Memory B cell (primary cell): ENCODE measurements around the gene CARHSP1.
"Not testable (repeated sequence)": the region's sequence is repeated elsewhere in the genome, so short reads cannot be mapped to it uniquely, and the experiment has no call there.

Source experiments
- ATAC-seq: fragments of 150-1000 bp; cut with Tn5 transposase; 2 replicates; pipeline ENCODE4 v1.10.0; 2021; ENCODE audit warnings: low read depth, mild to moderate bottlenecking, moderate library complexity
- DNase-seq, 2 donors: peaks; one replicate each; pipeline ENCODE4 v3.0.0; 2022; ENCODE audit warnings: low spot score in 2 of 2
- H3K27ac Mint-ChIP-seq: one replicate; pipeline ENCODE4 v1.8.0; 2022; ENCODE audit warnings: mild to moderate bottlenecking, moderate library complexity, mixed read lengths
- H3K27me3 Mint-ChIP-seq: one replicate; pipeline ENCODE4 v1.8.0; 2022; ENCODE audit warnings: mixed read lengths
- H3K36me3 Mint-ChIP-seq: one replicate; pipeline ENCODE4 v1.8.0; 2022; ENCODE audit warnings: mild to moderate bottlenecking, mixed read lengths
- H3K4me1 Mint-ChIP-seq: one replicate; pipeline ENCODE4 v1.8.0; 2022; ENCODE audit warnings: mixed read lengths
- H3K4me3 Mint-ChIP-seq: one replicate; pipeline ENCODE4 v1.8.0; 2022; ENCODE audit warnings: mild to moderate bottlenecking, moderate library complexity, mixed read lengths
- H3K9me3 Mint-ChIP-seq: one replicate; pipeline ENCODE4 v1.8.0; 2022; ENCODE audit warnings: mixed read lengths

Gene CARHSP1

DNA sequence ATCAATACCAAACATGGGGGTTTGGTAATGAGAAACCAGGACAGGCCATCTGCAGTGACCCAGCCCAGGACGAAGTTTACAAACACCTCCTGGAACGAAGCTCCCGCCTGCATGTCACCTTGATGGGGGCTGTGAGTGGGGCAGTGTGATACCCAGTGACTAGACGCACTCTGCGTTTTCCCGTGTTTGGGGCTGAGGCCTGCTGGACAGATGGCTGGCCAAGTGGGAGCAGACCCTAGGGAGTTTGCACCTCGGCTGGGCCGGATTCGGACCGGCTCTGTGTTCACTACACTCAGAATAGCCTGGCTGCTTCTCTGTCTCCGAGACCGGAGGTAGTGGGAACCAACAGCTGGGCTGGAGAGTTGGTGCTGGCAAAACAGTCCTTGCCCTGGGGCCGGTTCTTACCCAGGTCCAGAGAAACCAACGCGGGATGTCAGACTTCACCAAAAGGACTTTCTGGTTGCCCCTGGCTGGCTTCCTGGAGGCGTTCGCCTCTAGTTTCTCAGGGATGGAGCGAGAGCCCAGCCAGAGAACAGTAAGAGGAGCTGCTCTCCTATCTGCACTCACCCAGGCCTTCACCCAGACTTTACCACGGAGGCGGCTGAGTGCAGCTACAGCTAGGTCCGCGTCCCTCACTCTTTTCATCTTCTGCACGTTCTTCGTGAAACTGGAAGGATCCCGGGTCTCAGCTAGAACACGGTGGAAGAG, 20.4 kb downstream of the CARHSP1 start:
- Mint-ChIP-seq H3K4me1 (peaks cover 19% of the 10 kb centered on the region), H3K9me3 (no peaks in the 10 kb centered on the region), H3K27me3 (no peaks in the 10 kb centered on the region), H3K27ac (no peak overlapping the region), H3K4me3 (no peak overlapping the region), H3K36me3 (peaks cover 17% of the 10 kb centered on the region)
- no peak for ATAC-seq
- no peak for DNase-seq

DNA sequence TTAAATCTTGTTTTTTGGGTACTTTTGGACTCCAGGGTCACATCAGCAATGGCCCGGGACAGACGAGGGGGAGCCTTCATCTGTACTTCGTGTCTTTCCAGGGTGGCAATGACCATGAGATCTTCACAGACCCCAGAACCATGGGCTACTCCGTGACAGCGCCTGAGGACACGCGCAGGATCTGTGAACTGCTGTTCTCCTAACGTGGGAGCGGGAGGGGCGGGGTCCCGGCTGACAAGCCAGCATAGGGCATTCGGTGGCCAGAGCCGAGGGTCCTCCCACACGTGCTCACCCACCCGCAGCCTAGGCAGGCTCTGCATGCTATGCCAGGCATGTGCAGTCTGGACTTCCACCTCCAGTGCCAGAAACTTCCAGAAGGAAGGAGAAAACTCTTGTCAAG, 21.2 kb downstream of the CARHSP1 start:
- no peak overlapping the region for H3K4me3 Mint-ChIP-seq
- peaks cover 15% of the 10 kb centered on the region for H3K36me3 Mint-ChIP-seq
- ATAC-seq (no peak), DNase-seq (no peak)
- no peak overlapping the region for H3K27ac Mint-ChIP-seq
- peaks cover 19% of the 10 kb centered on the region for H3K4me1 Mint-ChIP-seq
- H3K27me3 Mint-ChIP-seq = no peaks in the 10 kb centered on the region
- no peaks in the 10 kb centered on the region for H3K9me3 Mint-ChIP-seq

DNA sequence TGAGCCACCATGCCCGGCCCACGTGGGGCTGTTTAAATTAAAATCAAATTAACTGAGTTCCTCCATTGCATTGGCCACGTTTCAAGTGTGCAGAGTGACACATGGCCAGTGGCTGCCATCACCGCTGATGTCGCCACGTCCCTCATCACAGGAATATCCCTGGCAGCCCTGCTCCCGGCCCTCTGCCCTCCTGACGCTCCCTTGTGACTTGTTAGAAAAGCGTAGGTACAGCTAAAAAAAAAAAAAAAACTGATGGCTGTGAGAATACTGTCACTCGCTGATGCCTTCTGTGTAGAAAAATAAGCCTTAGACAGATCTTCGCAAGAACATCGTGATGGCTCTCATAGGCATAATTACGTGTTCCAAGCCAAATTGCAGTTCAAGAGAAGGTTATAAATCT, 21.7 kb downstream of the CARHSP1 start:
- no peak overlapping the region for H3K4me3 Mint-ChIP-seq
- peaks cover 22% of the 10 kb centered on the region for H3K4me1 Mint-ChIP-seq
- H3K27ac Mint-ChIP-seq = no peak overlapping the region
- H3K36me3 Mint-ChIP-seq = peaks cover 15% of the 10 kb centered on the region
- DNase-seq (no peak), ATAC-seq (no peak)
- H3K9me3 Mint-ChIP-seq = no peaks in the 10 kb centered on the region
- H3K27me3 Mint-ChIP-seq = no peaks in the 10 kb centered on the region

DNA sequence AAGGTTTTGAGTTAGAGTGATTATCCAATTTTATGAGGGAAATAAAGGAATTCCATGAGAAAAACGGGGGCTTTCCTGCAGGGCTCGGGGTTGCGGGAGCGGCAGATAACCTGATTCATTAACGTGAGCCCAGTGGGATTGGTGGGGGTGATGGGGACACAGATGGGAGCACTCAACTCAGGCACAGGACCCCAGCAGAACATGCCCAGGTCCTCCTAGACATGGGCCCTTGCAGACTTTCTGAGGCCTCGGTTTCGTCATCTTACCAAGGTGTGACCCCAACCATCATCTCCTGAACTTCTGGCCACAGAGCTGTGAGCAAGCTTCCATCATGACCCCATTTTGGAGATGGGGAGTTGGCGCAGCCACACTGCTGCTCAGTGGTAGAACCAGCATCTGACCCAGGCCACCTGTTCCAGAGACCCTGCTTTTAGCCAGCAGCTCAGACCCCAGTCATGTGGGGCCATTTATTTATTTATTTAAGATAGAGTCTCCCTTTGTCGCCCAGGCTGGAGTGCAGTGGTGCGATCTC, 22.3 kb downstream of the CARHSP1 start:
- Mint-ChIP-seq H3K4me3 (no peak overlapping the region), H3K9me3 (no peaks in the 10 kb centered on the region), H3K27ac (no peak overlapping the region), H3K36me3 (peaks cover 15% of the 10 kb centered on the region), H3K27me3 (no peaks in the 10 kb centered on the region), H3K4me1 (peaks cover 22% of the 10 kb centered on the region)
- ATAC-seq = no peak
- no peak for DNase-seq

DNA sequence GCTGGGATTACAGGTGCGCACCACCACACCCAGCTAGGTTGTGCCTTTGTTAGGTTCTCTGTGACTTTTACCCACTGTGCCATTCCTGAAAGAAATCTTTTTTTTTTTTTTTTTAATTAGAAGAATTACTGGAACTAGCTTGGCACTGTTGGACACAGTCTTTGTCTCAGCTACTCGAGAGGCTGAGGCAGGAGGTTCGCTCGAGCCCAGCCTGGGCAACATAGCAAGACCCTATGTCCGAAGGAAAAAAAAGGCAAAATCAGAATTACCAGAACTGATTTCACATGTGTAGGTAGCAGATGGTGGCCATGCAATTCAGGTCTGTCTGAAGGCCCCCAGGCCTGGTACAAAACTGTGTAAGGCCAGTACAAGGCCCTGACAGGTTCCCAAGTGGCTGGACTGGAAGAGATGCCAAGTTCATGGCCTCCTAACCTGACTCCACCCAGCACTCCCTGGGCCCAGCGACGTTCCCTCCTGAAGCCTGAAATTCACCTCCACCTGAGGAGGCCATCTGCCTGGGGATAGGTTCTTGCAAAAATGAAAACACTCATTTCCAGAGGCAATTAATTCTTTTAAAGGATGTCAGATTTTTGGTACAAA, 23.0 kb downstream of the CARHSP1 start:
- Mint-ChIP-seq H3K27me3 (no peaks in the 10 kb centered on the region), H3K4me3 (no peak overlapping the region), H3K27ac (no peak overlapping the region), H3K4me1 (peaks cover 22% of the 10 kb centered on the region), H3K36me3 (peaks cover 15% of the 10 kb centered on the region), H3K9me3 (no peaks in the 10 kb centered on the region)
- ATAC-seq (no peak), DNase-seq (no peak)

DNA sequence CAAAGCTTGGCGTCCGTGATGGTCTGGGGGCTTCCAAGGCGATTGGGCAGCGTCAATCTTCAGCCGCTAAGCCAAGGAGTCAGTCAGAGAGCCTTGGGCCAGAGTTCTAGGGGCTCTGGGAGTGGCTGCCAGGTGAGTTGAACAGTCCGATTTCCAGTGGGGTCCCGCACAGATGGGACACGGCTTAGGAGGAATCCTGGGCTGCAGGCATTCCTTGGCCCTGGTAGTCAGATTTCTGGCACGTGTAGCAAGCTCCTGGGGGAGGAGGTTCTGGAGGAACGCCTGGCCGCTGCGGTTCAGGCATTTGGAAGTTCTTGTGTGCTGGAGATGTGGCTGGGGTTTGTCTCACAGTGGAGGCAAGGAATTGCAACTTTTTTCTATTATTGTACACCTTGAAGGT, 25.5 kb downstream of the CARHSP1 start:
- H3K36me3 Mint-ChIP-seq, ATAC-seq, H3K27ac Mint-ChIP-seq, H3K27me3 Mint-ChIP-seq, H3K4me1 Mint-ChIP-seq, H3K9me3 Mint-ChIP-seq, DNase-seq, H3K4me3 Mint-ChIP-seq: not testable (repeated sequence)

DNA sequence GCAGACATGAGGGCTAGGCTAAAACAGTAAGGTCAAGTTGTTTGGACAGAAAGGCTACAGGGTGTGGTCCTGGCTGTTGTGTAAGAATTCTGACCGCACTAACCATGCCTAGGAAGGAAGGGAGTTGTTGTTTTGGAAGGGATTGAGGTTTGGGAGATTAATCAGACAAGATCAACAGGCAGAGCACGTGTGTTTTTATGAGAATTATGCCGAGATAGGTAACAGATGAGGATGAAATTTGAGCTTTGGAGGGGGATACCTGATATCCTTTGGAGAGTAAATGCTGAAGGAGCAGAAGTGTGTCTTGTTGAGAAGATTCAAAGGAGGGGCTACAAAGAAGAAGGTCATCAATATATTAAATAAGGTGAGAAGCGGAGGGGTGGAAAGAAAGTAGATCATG, 26.8 kb downstream of the CARHSP1 start:
- not testable (repeated sequence) for H3K4me3 Mint-ChIP-seq, H3K9me3 Mint-ChIP-seq, H3K27me3 Mint-ChIP-seq, H3K36me3 Mint-ChIP-seq, ATAC-seq, DNase-seq, H3K4me1 Mint-ChIP-seq
- peak overlapping the region; percentile 21 for H3K27ac Mint-ChIP-seq

DNA sequence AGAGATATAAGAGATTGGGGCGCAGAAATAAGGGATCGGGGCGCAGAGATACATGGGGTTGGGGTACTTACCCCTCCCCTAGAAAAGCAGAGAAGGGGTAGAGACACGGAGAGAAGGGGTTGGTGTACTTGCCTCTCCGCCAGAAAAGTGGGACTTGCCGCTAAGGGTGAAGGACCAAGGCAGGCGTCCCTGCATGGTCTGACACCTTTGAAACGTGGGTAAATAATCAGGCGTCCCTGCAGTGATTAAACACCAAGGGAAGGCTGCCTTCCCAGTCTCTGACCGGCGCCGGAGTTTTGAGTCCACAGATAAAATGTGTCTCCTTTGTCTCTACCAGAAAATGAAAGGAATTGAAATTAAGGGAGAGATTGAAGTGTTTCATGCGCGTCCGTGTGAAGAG, 31.2 kb downstream of the CARHSP1 start:
- not testable (repeated sequence) for H3K27me3 Mint-ChIP-seq, H3K9me3 Mint-ChIP-seq, DNase-seq, H3K4me3 Mint-ChIP-seq, ATAC-seq, H3K36me3 Mint-ChIP-seq, H3K27ac Mint-ChIP-seq
- peaks cover 10% of the 10 kb centered on the region for H3K4me1 Mint-ChIP-seq

DNA sequence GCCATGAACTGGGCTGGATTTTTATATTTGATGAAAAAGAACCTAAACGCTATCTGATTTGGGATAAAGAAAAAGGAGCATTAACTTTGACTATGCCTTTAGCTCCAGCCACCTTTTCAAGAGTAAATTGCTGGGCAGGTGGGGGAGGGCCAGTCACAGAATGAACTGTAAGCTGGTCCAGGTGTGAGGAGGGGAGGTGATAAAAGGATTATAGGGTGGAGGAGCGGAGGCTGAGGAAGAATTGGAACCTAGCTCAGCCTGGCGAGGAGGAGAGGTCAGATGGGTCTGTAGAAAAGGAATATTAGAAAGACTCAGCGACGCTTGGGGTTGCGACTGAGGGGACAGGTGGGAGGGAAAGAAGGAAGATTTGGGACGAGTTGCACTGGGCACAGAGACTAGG, 32.0 kb downstream of the CARHSP1 start:
- not testable (repeated sequence) for H3K36me3 Mint-ChIP-seq, DNase-seq, H3K9me3 Mint-ChIP-seq, H3K27me3 Mint-ChIP-seq, H3K27ac Mint-ChIP-seq, ATAC-seq, H3K4me3 Mint-ChIP-seq
- H3K4me1 Mint-ChIP-seq = peaks cover 10% of the 10 kb centered on the region

DNA sequence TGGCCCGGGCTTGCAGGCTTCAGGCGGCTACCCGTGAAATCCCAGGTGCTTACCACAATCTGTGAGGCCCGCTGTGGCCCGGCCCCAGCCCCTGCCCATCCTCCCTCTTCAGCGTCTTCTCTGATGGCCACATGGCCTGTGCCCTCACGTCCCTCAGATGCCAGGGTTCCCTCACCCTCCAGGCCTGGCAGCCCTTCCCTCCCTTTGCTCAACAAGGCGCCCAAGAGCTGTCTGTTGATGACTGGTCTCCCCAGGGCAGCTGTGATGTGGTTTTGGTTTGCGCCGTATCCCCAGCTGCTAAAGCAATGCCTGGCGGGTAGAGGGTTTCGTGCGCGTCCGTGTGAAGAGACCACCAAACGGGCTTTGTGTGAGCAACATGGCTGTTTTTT, 36.1 kb downstream of the CARHSP1 start:
- Mint-ChIP-seq H3K9me3 (no peaks in the 10 kb centered on the region), H3K4me1 (peaks cover 17% of the 10 kb centered on the region), H3K36me3 (peaks cover 11% of the 10 kb centered on the region), H3K27me3 (no peaks in the 10 kb centered on the region), H3K27ac (no peak overlapping the region), H3K4me3 (no peak overlapping the region)
- ATAC-seq (no peak), DNase-seq (no peak)

DNA sequence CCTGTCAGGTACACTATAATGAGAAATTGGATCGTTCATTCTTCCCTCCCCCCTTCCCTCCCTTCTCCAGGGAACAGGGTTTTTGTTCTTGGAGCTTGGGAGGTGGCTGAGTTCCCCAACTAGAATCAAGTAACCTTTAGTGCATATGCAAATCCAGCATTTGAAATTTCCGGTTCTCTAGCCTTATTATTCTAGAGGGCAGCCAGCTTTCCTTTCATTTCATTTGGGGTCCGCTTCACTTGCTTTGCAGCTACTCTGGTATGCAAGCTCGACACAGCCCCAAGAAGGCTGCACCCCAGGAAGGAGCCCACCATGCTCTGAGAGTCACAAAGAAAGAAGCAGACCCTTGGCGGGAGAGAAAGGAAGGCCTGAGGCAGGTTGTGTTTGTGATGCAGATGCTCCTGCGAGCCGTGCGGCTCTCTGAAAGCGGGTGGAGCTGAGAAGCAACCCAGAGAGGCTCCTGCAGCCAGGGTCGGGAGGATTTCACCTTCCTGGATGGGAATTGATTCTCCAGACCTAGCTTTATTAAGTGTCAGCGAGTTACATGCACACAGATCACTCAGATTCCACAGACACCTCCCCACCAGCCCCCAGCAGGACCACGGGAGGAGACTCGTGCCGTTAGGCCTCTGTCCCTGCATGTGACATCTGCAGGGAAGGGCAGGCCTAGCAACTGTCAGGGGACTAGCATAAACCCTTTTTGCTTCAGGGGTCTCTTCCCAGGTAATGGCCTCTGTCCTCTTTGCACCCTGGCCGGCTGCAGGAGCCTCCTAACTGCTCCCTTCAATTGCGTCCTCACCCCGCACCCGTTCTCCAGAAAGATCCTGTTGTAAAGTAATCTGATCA, 36.7 kb downstream of the CARHSP1 start:
- H3K27ac Mint-ChIP-seq = peak overlapping the region; percentile 62
- H3K27me3 Mint-ChIP-seq = no peaks in the 10 kb centered on the region
- H3K4me1 Mint-ChIP-seq = peaks cover 17% of the 10 kb centered on the region

DNA sequence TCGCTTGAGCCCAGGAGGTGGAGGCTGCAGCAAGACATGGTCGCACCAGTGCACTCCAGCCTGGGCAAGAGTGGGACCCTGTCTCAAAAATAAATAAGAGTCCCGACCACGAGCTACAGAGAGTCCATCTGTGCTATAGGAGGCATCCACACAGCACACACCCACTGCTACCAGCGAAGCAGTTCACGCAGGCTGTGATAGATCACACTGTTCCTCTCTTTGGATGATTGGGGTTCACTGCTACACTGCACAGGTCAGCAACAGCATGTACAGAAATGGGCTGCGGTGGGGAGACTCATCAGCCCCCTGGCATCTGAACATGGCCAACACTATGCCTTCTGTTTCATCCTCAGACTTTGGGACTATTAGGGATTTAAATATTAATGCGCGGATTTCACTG, 37.4 kb downstream of the CARHSP1 start:
- no peaks in the 10 kb centered on the region for H3K9me3 Mint-ChIP-seq
- no peak for ATAC-seq
- DNase-seq = no peak
- H3K36me3 Mint-ChIP-seq = peaks cover 11% of the 10 kb centered on the region
- no peak overlapping the region for H3K27ac Mint-ChIP-seq
- no peaks in the 10 kb centered on the region for H3K27me3 Mint-ChIP-seq
- H3K4me3 Mint-ChIP-seq = no peak overlapping the region
- H3K4me1 Mint-ChIP-seq = peaks cover 17% of the 10 kb centered on the region

More for the DNA sequence above, 36.7 kb downstream of the CARHSP1 start:
- DNase-seq = no peak
- Mint-ChIP-seq H3K36me3 (peaks cover 11% of the 10 kb centered on the region), H3K9me3 (no peaks in the 10 kb centered on the region), H3K4me3 (peak overlapping the region; percentile 82)
- ATAC-seq = peak; percentile 42

DNA sequence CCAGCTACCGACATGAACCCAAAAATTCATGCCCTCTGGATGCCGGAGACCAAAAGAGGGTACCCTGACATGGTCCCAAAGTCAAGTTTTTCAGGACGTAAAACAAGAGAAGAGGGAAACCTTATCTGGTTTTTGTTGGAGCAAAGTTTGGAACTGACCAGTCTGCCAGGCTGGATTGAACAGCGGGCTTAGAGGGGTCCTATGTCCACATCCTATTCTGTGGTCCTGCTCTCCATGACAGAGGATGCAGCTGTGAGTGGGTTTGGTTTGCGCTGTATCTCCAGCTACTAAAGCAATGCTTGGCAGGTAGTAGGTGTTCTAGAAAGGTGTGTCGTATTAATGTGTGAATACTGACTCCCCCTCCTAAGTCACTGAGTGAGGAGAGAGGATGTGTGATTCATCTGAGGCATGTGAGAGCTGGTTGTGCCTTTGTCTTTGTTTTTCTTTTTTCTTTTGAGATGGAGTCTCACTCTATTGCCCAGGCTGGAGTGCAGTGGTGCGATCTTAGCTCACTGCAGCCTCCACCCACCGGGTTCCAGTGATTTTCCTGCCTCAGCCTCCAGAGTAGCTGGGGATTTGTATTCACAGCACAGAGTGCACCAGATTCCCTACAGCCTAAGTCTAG, 40.2 kb downstream of the CARHSP1 start:
- no peak for ATAC-seq
- no peak for DNase-seq
- H3K4me1 Mint-ChIP-seq = peaks cover 14% of the 10 kb centered on the region
- H3K27me3 Mint-ChIP-seq = no peaks in the 10 kb centered on the region
- H3K27ac Mint-ChIP-seq = no peak overlapping the region
- H3K36me3 Mint-ChIP-seq = peaks cover 11% of the 10 kb centered on the region
- no peak overlapping the region for H3K4me3 Mint-ChIP-seq
- H3K9me3 Mint-ChIP-seq = no peaks in the 10 kb centered on the region
